Omental fat pad (tissue), 4 donors: ENCODE measurements around the gene GABARAPL2. TPM values are rescaled to one million over a fixed set of nuclear protein-coding genes. Genes with fewer than 3 reads are reported as not detected.

Experiments used
- ATAC-seq: fragments of 150-250 bp; one replicate; pipeline ENCODE4 v1.9.1; 2016; ENCODE audit warnings: mild to moderate bottlenecking, moderate library complexity; ENCODE audit not compliant: low FRiP score
- DNase-seq: peaks from one replicate; pipeline ENCODE4 v3.0.0-alpha.2; 2019; ENCODE audit warnings: low spot score
- total RNA-seq, 4 donors: library from RNA; depleted of rRNA; stranded (reverse); fragments of >200 nt; gene quantifications; one replicate each; pipeline ENCODE4 v1.1.0, GENCODE V29; 2016
- TF ChIP-seq, protein P1 (sequence below), 3 donors: fragments of 450-650 bp; IDR thresholded peaks; one replicate each; pipeline ENCODE4 v1.5.1; 2016 to 2017; ENCODE audit warnings: antibody characterized with exemption in 3 of 3, mild to moderate bottlenecking in 3 of 3, moderate library complexity in 2 of 3

GABARAPL2 gene
- total RNA-seq, 4 donors from 2014 or later, result 76.9 to 119 (median 89.2) TPM

- TF ChIP-seq, protein P1, sequence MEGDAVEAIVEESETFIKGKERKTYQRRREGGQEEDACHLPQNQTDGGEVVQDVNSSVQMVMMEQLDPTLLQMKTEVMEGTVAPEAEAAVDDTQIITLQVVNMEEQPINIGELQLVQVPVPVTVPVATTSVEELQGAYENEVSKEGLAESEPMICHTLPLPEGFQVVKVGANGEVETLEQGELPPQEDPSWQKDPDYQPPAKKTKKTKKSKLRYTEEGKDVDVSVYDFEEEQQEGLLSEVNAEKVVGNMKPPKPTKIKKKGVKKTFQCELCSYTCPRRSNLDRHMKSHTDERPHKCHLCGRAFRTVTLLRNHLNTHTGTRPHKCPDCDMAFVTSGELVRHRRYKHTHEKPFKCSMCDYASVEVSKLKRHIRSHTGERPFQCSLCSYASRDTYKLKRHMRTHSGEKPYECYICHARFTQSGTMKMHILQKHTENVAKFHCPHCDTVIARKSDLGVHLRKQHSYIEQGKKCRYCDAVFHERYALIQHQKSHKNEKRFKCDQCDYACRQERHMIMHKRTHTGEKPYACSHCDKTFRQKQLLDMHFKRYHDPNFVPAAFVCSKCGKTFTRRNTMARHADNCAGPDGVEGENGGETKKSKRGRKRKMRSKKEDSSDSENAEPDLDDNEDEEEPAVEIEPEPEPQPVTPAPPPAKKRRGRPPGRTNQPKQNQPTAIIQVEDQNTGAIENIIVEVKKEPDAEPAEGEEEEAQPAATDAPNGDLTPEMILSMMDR (IDR thresholded peaks at IDR 0.05), result no peak
- ATAC-seq (no peak), DNase-seq (no peak)
These were observed 49.4 kb downstream of the GABARAPL2 start for GRCh38 chr16:75615619-75616018.

DNA sequence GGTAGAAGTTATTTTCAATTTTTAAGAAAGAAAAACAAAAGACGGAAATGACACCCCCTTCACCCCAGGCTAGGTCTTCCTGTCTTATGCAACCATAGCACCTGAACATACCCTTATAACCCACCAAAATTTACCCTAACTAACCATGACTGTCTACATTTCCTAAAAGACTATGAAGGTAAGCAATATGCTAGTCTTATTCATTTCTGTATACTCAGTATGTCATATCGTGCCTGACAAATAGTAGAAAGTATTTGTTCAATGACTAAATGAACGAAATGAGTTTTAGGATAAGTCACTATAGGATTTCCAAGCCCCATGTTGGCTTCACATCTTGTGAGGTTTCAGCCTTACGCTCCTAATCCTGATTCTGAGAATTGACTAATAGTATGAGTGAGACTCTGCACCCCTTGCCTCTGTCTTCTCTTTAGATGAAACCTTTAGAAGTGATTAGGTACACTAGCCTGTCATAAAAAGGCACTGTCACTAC lies 50.4 kb downstream of the GABARAPL2 start:
- DNase-seq (no peak), ATAC-seq (no peak)
- TF ChIP-seq, protein P1 (IDR thresholded peaks at IDR 0.05), result no peak

- ATAC-seq (no peak), DNase-seq (no peak)
- TF ChIP-seq, protein P1 (IDR thresholded peaks at IDR 0.05), result no peak
These were observed 50.9 kb downstream of the GABARAPL2 start for GRCh38 chr16:75617121-75617520.

GRCh38 chr16:75618780-75619179 lies 52.6 kb downstream of the GABARAPL2 start:
- TF ChIP-seq, protein P1 (IDR thresholded peaks at IDR 0.05), result no peak
- ATAC-seq (no peak), DNase-seq (no peak)

GRCh38 chr16:75620326-75621169 lies 54.4 kb downstream of the GABARAPL2 start:
- no peak for DNase-seq
- TF ChIP-seq, protein P1 (IDR thresholded peaks at IDR 0.05), result no peak
- no peak for ATAC-seq

DNA sequence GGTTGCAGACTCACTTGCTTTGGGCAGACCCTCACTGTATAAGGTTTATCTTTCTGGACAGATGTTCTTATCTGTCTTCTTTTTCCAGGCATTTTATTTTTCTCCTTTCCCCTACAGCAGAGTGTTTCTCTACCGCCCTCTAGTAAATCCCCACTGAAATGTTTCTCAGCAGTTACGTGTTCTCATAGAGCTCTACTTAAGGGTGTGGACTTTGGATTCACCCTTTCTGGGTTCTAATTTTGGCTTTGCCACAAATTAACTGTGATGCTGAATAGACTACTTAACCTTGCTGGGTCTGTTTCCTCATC lies 54.9 kb downstream of the GABARAPL2 start:
- ATAC-seq, result no peak
- DNase-seq, result no peak
- TF ChIP-seq, protein P1 (IDR thresholded peaks at IDR 0.05), result no peak
